Gastroesophageal sphincter (tissue), 4 donors: ENCODE data around the gene BORCS5. TPM values are rescaled to one million over a fixed set of nuclear protein-coding genes. Genes with fewer than 3 reads are reported as not detected.

Source experiments
- ATAC-seq: fragments of 150-250 bp; one replicate; pipeline ENCODE4 v1.9.1; 2016; ENCODE audit warnings: mild to moderate bottlenecking, moderate library complexity
- H3K27ac ChIP-seq, 4 donors: fragments of 200-600 bp; sonication (generic) in 3 of 4; 1 replicate in 3 of 4; 2 replicates in 1 of 4; pipeline ENCODE4 v1.5.1; 2016 to 2019
- H3K27me3 ChIP-seq: fragments of 200-600 bp; sonication (generic); one replicate; pipeline ENCODE4 v1.5.1; 2019
- H3K36me3 ChIP-seq, 2 donors: fragments of 200-600 bp; sonication (generic); one replicate each; pipeline ENCODE4 v1.5.1; 2019; ENCODE audit warnings: control low read depth in 1 of 2
- H3K4me1 ChIP-seq, 3 donors: fragments of 200-600 bp; sonication (generic); 1 replicate in 2 of 3; 2 replicates in 1 of 3; pipeline ENCODE4 v1.5.1; 2016 to 2019; ENCODE audit warnings: control low read depth in 2 of 3
- H3K4me3 ChIP-seq, 2 donors: fragments of 200-600 bp; sonication (generic); one replicate each; pipeline ENCODE4 v1.5.1; 2019; ENCODE audit warnings: mild to moderate bottlenecking in 1 of 2, moderate library complexity in 1 of 2
- H3K9me3 ChIP-seq, 3 donors: fragments of 200-600 bp; sonication (generic); one replicate each; pipeline ENCODE4 v1.5.1; 2017 to 2019; ENCODE audit warnings: control low read depth in 2 of 3
- CTCF ChIP-seq, 4 experiments: fragments of 200-600 bp in 2 of 4; fragments of 450-650 bp in 2 of 4; sonication (generic) in 1 of 4; IDR thresholded peaks; one replicate each; pipeline ENCODE4 v1.5.1; 2017 to 2019; ENCODE audit warnings: antibody characterized with exemption in 4 of 4, mild to moderate bottlenecking in 2 of 4, moderate library complexity in 2 of 4
- EP300 ChIP-seq: sonication (generic); formaldehyde crosslinking; IDR thresholded peaks from one replicate; pipeline ENCODE4 v1.6.1; 2017; ENCODE audit warnings: antibody characterized with exemption, mild to moderate bottlenecking
- POLR2A ChIP-seq, 2 donors: fragments of 450-650 bp; IDR thresholded peaks; one replicate each; pipeline ENCODE4 v1.6.1; 2017; ENCODE audit warnings: antibody characterized with exemption in 2 of 2, mild to moderate bottlenecking in 2 of 2, moderate library complexity in 1 of 2
- POLR2AphosphoS5 ChIP-seq: sonication (generic); formaldehyde crosslinking; IDR thresholded peaks from one replicate; pipeline ENCODE4 v1.6.1; 2017; ENCODE audit warnings: antibody characterized with exemption
- WGBS, 2 donors: methylation state at CpG; one replicate each; pipeline ENCODE4 v1.1.5; 2018; ENCODE audit warnings: low coverage in 1 of 2; 5-methylcytosine and 5-hydroxymethylcytosine counted together
- total RNA-seq, 4 donors: library from RNA; depleted of rRNA; stranded (reverse); fragments of >200 nt; gene quantifications; one replicate each; pipeline ENCODE4 v1.1.0, GENCODE V29; 2016

Gene BORCS5
- total RNA-seq, 4 donors from 2014 or later, result 10.5 to 29.1 (median 19.0) TPM

DNA sequence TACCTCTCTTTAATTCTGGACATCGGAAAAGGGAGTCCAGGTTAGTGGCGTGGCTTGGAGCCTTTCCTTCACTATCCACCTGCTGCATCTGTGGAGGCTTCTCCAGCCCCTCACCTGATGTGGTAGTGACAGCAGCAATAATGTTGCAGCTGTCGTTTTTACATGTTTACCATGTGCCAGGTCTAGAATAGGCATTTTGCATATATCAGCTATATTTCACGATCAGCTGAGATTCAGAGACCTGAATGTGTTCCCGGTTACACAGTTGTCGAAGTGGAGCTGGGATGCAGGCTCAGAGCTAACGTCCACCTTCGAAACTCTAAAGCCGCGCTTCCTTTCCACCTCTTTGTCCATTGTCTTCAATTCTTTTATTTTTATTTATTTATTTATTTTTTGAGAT, 91.0 kb downstream of the BORCS5 start:
- no peaks in the 10 kb centered on the region for H3K36me3 ChIP-seq
- TF ChIP-seq POLR2A (IDR thresholded peaks at IDR 0.05) (no peak), CTCF (IDR thresholded peaks at IDR 0.05) (no peak), POLR2AphosphoS5 (no peak), EP300 (no peak)
- no peak overlapping the region for H3K4me3 ChIP-seq
- WGBS, 2 donors, result 96 to 99% methylated on average over 10 of the region's 10 CpGs
- H3K27me3 ChIP-seq, result no peaks in the 10 kb centered on the region
- H3K27ac ChIP-seq, result no peak overlapping the region
- no peak for ATAC-seq
- peaks cover 0 to 30% (median 10%) of the 10 kb centered on the region in 3 donors for H3K4me1 ChIP-seq
- no peaks in the 10 kb centered on the region for H3K9me3 ChIP-seq

DNA sequence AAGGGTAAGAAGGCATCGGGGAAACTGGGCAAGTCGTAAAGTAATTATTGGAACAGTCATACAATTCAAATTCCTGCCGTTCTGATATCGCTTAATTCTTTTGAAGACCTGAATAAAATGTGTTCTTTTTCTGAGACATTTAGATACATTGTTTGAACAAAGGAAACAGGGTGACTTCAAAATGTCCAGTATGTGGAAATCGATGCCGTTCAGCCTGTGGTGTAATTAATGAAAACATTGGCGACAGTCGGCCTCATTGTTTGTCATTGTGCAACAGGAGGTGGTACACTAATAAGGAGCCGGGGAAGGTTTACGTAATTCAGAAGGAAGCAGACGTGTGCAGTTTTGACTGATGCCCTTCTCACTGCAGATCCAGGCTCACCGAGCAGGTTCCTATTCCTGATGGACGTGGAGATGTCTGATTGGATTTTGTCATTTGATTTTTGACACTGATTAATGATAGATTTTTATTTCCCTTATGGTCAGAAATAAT, 92.7 kb downstream of the BORCS5 start:
- 78 to 80% methylated on average over 13 of the region's 13 CpGs for WGBS, 2 donors
- no peaks in the 10 kb centered on the region for H3K27me3 ChIP-seq
- ATAC-seq, result peak; percentile 71
- H3K27ac ChIP-seq, result no peak overlapping the region
- H3K9me3 ChIP-seq, result no peaks in the 10 kb centered on the region
- H3K4me1 ChIP-seq, result peaks cover 0 to 12% (median 0%) of the 10 kb centered on the region in 3 donors
- TF ChIP-seq EP300 (no peak), POLR2AphosphoS5 (peak; percentile 35), CTCF (IDR thresholded peaks at IDR 0.05) (no peak), POLR2A (IDR thresholded peaks at IDR 0.05) (no peak)
- no peak overlapping the region for H3K4me3 ChIP-seq
- no peaks in the 10 kb centered on the region for H3K36me3 ChIP-seq

GRCh38 chr12:12450043-12450471, 93.2 kb downstream of the BORCS5 start:
- WGBS, 2 donors, result 83 to 96% methylated on average over 2 of the region's 2 CpGs
- H3K27ac ChIP-seq, result no peak overlapping the region

DNA sequence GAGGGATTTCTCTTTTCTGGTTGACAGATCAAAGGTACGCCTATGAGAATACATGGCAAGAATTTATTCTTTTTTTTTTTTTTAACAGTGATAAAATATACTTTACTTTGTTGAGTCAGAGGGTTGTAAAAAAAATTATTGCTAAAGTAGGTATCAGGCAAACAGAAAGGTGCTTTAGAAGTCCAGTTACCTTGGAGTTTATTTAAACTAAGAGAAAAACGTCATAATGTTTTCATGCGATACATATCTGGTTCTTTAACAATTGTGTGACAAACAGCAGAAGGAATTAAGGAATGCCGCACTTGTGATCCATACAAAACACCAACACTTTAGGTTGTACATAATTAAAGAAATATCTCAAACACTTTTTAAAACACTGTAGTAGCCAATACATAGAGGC, 94.2 kb downstream of the BORCS5 start:
- WGBS, 2 donors, result 66 to 81% methylated on average over 4 of the region's 4 CpGs
- Histone ChIP-seq H3K9me3 (no peaks in the 10 kb centered on the region), H3K4me1 (peaks cover 0 to 10% (median 0%) of the 10 kb centered on the region in 3 donors), H3K4me3 (no peak overlapping the region), H3K36me3 (no peaks in the 10 kb centered on the region), H3K27me3 (no peaks in the 10 kb centered on the region), H3K27ac (no peak overlapping the region)
- TF ChIP-seq POLR2AphosphoS5, result no peak
- no peak for TF ChIP-seq POLR2A (IDR thresholded peaks at IDR 0.05)
- no peak for TF ChIP-seq EP300
- no peak for TF ChIP-seq CTCF (IDR thresholded peaks at IDR 0.05)
- no peak for ATAC-seq

More at GRCh38 chr12:12450043-12450471, 93.2 kb downstream of the BORCS5 start:
- Histone ChIP-seq H3K36me3 (no peaks in the 10 kb centered on the region), H3K4me3 (no peak overlapping the region), H3K9me3 (no peaks in the 10 kb centered on the region), H3K4me1 (peaks cover 0 to 10% (median 0%) of the 10 kb centered on the region in 3 donors), H3K27me3 (no peaks in the 10 kb centered on the region)
- no peak for ATAC-seq
- TF ChIP-seq EP300 (no peak), POLR2A (IDR thresholded peaks at IDR 0.05) (no peak)

- no peak for ATAC-seq
- TF ChIP-seq POLR2A (IDR thresholded peaks at IDR 0.05) (no peak), POLR2AphosphoS5 (no peak), CTCF (IDR thresholded peaks at IDR 0.05) (no peak), EP300 (no peak)
- H3K4me1 ChIP-seq, result peaks cover 0 to 10% (median 0%) of the 10 kb centered on the region in 3 donors
- H3K27me3 ChIP-seq, result no peaks in the 10 kb centered on the region
- no peak overlapping the region for H3K27ac ChIP-seq
- no peak overlapping the region for H3K4me3 ChIP-seq
- H3K9me3 ChIP-seq, result no peaks in the 10 kb centered on the region
- no peaks in the 10 kb centered on the region for H3K36me3 ChIP-seq
- WGBS, 2 donors, result 88 to 97% methylated on average over 1 to 18 of the region's 21 CpGs
Measured at GRCh38 chr12:12452326-12452902, 95.5 kb downstream of the BORCS5 start.
